MCF 10A (cell line): Measurements from ENCODE around the gene MBOAT1. TPM values are rescaled to one million over a fixed set of nuclear protein-coding genes. Genes with fewer than 3 reads are reported as not detected.

Source experiments
- BruUV-seq: library from RNA; stranded (reverse); fragments of 400-500 nt; replicated peaks from 2 replicates; lab custom pipeline; 2021; lab: Mats Ljungman, UMichigan
- CTCF ChIA-PET: fragments of 300-600 bp; sonication (Branson Sonifier 250); formaldehyde crosslinking; extraction: SDS; loops from one replicate; lab custom pipeline; 2021; ENCODE audit warnings: antibody characterized with exemption, inconsistent platforms; lab: Yijun Ruan, JAX
- POLR2A ChIA-PET: fragments of 300-600, 350-650 bp; sonication (Branson Sonifier 250); formaldehyde crosslinking; extraction: SDS; loops from one replicate; lab custom pipeline; 2020; ENCODE audit warnings: antibody characterized with exemption, inconsistent platforms; lab: Yijun Ruan, JAX
- DNase-seq: peaks from one replicate; pipeline ENCODE4 v3.0.0-alpha.2; 2018; ENCODE audit not compliant: unreplicated experiment
- H3K27ac Mint-ChIP-seq: one replicate; pipeline ENCODE4 v1.8.0; 2022; ENCODE audit warnings: mild to moderate bottlenecking, low read depth, mixed read lengths; ENCODE audit not compliant: unreplicated experiment
- H3K27me3 Mint-ChIP-seq: one replicate; pipeline ENCODE4 v1.8.0; 2022; ENCODE audit warnings: mixed read lengths; ENCODE audit not compliant: insufficient read depth, unreplicated experiment
- H3K36me3 Mint-ChIP-seq: one replicate; pipeline ENCODE4 v1.8.0; 2022; ENCODE audit warnings: mild to moderate bottlenecking, moderate library complexity, mixed read lengths; ENCODE audit not compliant: insufficient read depth, unreplicated experiment
- H3K4me1 Mint-ChIP-seq: one replicate; pipeline ENCODE4 v1.8.0; 2022; ENCODE audit warnings: mixed read lengths; ENCODE audit not compliant: insufficient read depth, unreplicated experiment
- H3K4me3 Mint-ChIP-seq: one replicate; pipeline ENCODE4 v1.8.0; 2022; ENCODE audit warnings: mild to moderate bottlenecking, moderate library complexity, mixed read lengths; ENCODE audit not compliant: unreplicated experiment
- H3K9me3 Mint-ChIP-seq: one replicate; pipeline ENCODE4 v1.8.0; 2022; ENCODE audit warnings: mixed read lengths; ENCODE audit not compliant: unreplicated experiment
- CTCF ChIP-seq: fragments of 200-600 bp; IDR thresholded peaks from one replicate; pipeline ENCODE4 v1.8.0; 2022; ENCODE audit warnings: antibody characterized with exemption, mild to moderate bottlenecking; ENCODE audit not compliant: unreplicated experiment
- intact Hi-C: fragments of 100-400 bp; cut with micrococcal nuclease; formaldehyde crosslinking; loops from 2 replicates; pipeline ENCODE4 v1.14.1; 2022
- total RNA-seq: library from RNA; stranded (reverse); gene quantifications from 2 replicates; pipeline ENCODE4 v1.2.3, GENCODE V29; 2022

MBOAT1 gene
- total RNA-seq, 1 experiment from 2014 or later: 6.3 TPM

DNA sequence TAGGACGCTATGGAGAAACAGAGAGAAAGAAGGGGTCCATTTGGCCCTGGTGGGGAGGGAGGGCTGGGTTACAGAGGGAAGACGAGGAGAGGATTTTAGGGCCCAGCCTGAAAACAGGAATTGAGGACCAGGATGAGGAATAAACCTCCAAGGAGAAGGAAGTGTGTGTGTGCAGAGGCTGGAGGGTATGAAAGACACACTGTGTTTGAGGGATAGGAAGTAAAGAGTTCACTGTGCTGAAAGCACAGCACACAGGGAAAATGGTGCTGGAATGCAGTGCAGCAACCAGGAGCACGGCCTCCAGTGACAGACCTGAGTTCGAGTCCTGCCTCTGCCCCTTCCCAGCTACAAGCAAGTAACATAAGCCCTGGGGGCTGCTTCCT lies 7.8 kb downstream of the MBOAT1 start:
- no TSS peak for BruUV-seq
- CTCF ChIA-PET: interaction anchor here (0.7 kb wide), 1 partner anchor 40 kb away, joined by 4 read pairs; no protein-coding TSS in a partner anchor
- no peak overlapping the region for H3K4me3 Mint-ChIP-seq

DNA sequence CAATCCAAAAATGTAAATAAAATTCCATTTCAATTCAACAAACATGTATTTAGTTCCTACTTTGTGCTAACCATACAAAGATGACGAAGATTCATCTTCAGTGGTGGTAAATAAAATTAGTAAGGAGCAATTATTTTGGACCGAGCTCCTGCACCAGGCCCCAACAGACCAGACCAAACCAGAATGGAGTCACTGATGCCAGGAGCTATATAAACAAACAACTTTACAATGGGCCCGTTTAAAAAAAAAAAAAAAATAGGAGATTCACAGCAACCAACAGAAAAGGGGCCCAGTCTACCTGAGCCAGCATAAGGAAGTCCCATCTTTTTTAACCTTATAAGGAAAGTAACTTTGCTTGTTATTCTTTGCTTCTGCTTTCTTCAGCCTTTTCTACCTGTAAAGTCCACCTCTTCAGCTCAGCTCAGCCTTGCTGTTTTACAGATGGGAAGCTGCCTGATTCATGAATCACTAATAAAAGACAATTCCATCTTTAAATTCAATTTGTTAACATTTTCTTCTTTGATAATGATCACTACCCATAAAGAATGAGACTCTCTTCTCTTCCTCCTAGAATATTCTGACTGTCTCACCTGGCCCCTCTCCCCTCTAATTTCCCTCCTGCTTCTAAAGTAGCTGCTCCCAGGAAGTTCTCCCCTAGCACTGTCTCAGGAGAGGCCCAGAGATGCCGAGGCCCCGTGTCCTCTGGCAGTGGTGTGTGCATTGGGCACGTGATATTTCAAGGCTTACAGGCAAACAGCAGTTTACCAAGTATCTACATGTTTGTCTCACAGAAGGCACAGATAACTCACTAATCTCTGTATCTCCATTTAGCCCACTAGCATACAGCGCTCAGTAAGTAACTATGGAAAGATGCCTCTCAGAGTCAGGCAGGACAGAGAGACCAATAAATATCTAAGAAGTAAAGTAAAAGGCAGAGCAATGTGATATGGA lies 8.4 kb downstream of the MBOAT1 start:
- no TSS peak for BruUV-seq
- H3K36me3 Mint-ChIP-seq: peaks cover 7% of the 10 kb centered on the region
- peak overlapping the region; percentile 86 for H3K27ac Mint-ChIP-seq
- intact Hi-C loops: no loop called here
- ChIA-PET CTCF (interaction anchor here (0.6 kb wide), 1 partner anchor 325 kb away, joined by 3 read pairs; no protein-coding TSS in a partner anchor), POLR2A (interaction anchor here (1.3 to 3.6 kb wide), 2 partner anchors 8 to 21 kb away, joined by 3 to 38 read pairs; partner anchors contain the start of gene MBOAT1)
- TF ChIP-seq CTCF: no peak
- no peaks in the 10 kb centered on the region for H3K27me3 Mint-ChIP-seq
- no peaks in the 10 kb centered on the region for H3K9me3 Mint-ChIP-seq
- no peak for DNase-seq
- H3K4me1 Mint-ChIP-seq: peaks cover 25% of the 10 kb centered on the region
- no peak overlapping the region for H3K4me3 Mint-ChIP-seq

More for the DNA sequence above, 7.8 kb downstream of the MBOAT1 start:
- POLR2A ChIA-PET: interaction anchor here (1.5 to 3.6 kb wide), 2 partner anchors 8 to 13 kb away, joined by 3 to 38 read pairs; partner anchors contain the start of gene MBOAT1
- peaks cover 7% of the 10 kb centered on the region for H3K36me3 Mint-ChIP-seq
- no peak for TF ChIP-seq CTCF
- H3K4me1 Mint-ChIP-seq: peaks cover 25% of the 10 kb centered on the region
- H3K27me3 Mint-ChIP-seq: no peaks in the 10 kb centered on the region
- no peaks in the 10 kb centered on the region for H3K9me3 Mint-ChIP-seq
- DNase-seq: no peak
- intact Hi-C loops: no loop called here
- peak overlapping the region; percentile 86 for H3K27ac Mint-ChIP-seq

- ChIA-PET POLR2A (interaction anchor here (0.8 to 3.6 kb wide), 4 partner anchors 9 to 202 kb away, joined by 3 to 38 read pairs (median 4); partner anchors contain the start of gene MBOAT1), CTCF (interaction anchor here (0.6 to 0.8 kb wide), 2 partner anchors 10 to 71 kb away, joined by 3 to 4 read pairs; no protein-coding TSS in a partner anchor)
- Mint-ChIP-seq H3K27me3 (no peaks in the 10 kb centered on the region), H3K4me1 (peaks cover 25% of the 10 kb centered on the region), H3K4me3 (no peak overlapping the region), H3K36me3 (peaks cover 7% of the 10 kb centered on the region), H3K27ac (peak overlapping the region; percentile 89), H3K9me3 (no peaks in the 10 kb centered on the region)
- no peak for DNase-seq
- BruUV-seq: no TSS peak
- intact Hi-C loops: no loop called here
- no peak for TF ChIP-seq CTCF
These were observed 9.5 kb downstream of the MBOAT1 start for GRCh38 chr6:20202699-20203302.
